Measurements from ENCODE around the gene DAPK1.

GRCh38 chr9:87618226-87618625 is 120.6 kb downstream of the DAPK1 start:
- TF ChIP-seq CTCF (IDR thresholded peaks at IDR 0.05; ENCODE audit: insufficient read depth, low read depth, low read length) (no peak), EZH2 (IDR thresholded peaks at IDR 0.05; ENCODE audit: insufficient read depth, low read length) (no peak)
